Measurements from ENCODE around the gene OSMR. TPM values are rescaled to one million over a fixed set of nuclear protein-coding genes. Genes with fewer than 3 reads are reported as not detected.

OSMR gene
- total RNA-seq, 1 experiment from 2014 or later: 1.6 TPM

DNA sequence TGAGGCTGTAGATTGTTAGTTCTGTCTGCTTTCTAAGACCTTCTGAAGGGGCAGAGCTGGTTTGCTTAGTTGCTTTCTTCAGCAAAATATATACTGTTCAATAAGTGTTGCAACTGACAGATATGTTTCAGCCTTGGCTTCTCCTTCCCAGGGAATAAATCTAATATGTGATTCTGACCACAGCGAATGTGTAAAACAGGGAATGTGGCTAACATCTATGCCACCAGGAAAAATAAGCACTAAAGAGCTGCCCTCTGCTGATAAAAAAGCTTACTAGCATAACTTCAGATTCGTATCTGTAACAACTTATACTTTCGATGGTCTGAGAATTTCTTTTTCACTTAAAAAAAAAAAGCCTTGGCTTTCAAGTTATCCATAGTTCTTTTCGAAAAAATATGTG lies 13.0 kb upstream of the OSMR start:
- H3K56ac ChIP-seq (ENCODE audit: insufficient read length, low read depth, low read length): no peak overlapping the region
- peak overlapping the region in 1 of 3 experiments; percentile 25; a peak in 1 of 7 replicates for H3K27ac Mint-ChIP-seq
- H3K9me3 ChIP-seq (ENCODE audit: control insufficient read depth, low read depth, low read length): no peaks in the 10 kb centered on the region
- H3K9ac ChIP-seq (ENCODE audit: extremely low read depth, insufficient read length, low read length): no peak overlapping the region
- no peak overlapping the region for H3T11ph ChIP-seq (ENCODE audit: low read length)
- no peak overlapping the region for H3K27ac ChIP-seq (ENCODE audit: insufficient read length, low read depth, low read length)
- no peak overlapping the region for H3K14ac ChIP-seq (ENCODE audit: insufficient read depth, low read length)
- no peak overlapping the region for H3K18ac ChIP-seq (ENCODE audit: insufficient read length, low read depth, low read length)
- no peaks in the 10 kb centered on the region for H3K36me3 Mint-ChIP-seq (ENCODE audit: insufficient read depth in 1 of 3, low read depth in 3 of 3)
- H2BK12ac ChIP-seq (ENCODE audit: insufficient read length, low read depth, low read length): no peak overlapping the region
- DNase-seq: no peak
- no peak overlapping the region for H2BK15ac ChIP-seq (ENCODE audit: low read depth, low read length)
- H3K79me2 ChIP-seq (ENCODE audit: insufficient read depth, low read length): no peaks in the 10 kb centered on the region
- no peaks in the 10 kb centered on the region for H3K79me1 ChIP-seq (ENCODE audit: insufficient read depth, low read depth, low read length, poor library complexity, severe bottlenecking)
- TF ChIP-seq, protein P1, sequence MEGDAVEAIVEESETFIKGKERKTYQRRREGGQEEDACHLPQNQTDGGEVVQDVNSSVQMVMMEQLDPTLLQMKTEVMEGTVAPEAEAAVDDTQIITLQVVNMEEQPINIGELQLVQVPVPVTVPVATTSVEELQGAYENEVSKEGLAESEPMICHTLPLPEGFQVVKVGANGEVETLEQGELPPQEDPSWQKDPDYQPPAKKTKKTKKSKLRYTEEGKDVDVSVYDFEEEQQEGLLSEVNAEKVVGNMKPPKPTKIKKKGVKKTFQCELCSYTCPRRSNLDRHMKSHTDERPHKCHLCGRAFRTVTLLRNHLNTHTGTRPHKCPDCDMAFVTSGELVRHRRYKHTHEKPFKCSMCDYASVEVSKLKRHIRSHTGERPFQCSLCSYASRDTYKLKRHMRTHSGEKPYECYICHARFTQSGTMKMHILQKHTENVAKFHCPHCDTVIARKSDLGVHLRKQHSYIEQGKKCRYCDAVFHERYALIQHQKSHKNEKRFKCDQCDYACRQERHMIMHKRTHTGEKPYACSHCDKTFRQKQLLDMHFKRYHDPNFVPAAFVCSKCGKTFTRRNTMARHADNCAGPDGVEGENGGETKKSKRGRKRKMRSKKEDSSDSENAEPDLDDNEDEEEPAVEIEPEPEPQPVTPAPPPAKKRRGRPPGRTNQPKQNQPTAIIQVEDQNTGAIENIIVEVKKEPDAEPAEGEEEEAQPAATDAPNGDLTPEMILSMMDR (conservative IDR thresholded peaks at IDR 0.05): no peak
- H4K5ac ChIP-seq (ENCODE audit: insufficient read length, low read depth, low read length): no peak overlapping the region
- no peaks in the 10 kb centered on the region; the same call in 1 of the 2 replicates for H3K27me3 Mint-ChIP-seq (ENCODE audit: low read depth)
- no peaks in the 10 kb centered on the region for H3K23me2 ChIP-seq (ENCODE audit: insufficient read length, low read depth, low read length, poor library complexity, severe bottlenecking)
- no peaks in the 10 kb centered on the region for H3K4me1 ChIP-seq (ENCODE audit: insufficient read depth, low read length)
- no peak overlapping the region for H2BK20ac ChIP-seq (ENCODE audit: low read depth, low read length, poor library complexity, severe bottlenecking)
- H3K4me3 Mint-ChIP-seq: no peak overlapping the region
- no peak overlapping the region for H3K4me2 ChIP-seq (ENCODE audit: insufficient read depth, insufficient read length, low read length)
- no peaks in the 10 kb centered on the region for H3K9me3 Mint-ChIP-seq
- peaks cover 4 to 5% of the 10 kb centered on the region in 2 experiments; a peak in 3 of 4 replicates for H3K4me1 Mint-ChIP-seq
- no peak overlapping the region for H2AFZ ChIP-seq (ENCODE audit: low read length)
- H3K27me3 ChIP-seq (ENCODE audit: insufficient read depth, low read length): no peaks in the 10 kb centered on the region
- H2BK5ac ChIP-seq (ENCODE audit: insufficient read length, low read length): no peak overlapping the region
- H2AK5ac ChIP-seq (ENCODE audit: insufficient read length, low read length): no peak overlapping the region
- no peak overlapping the region for H3K4ac ChIP-seq (ENCODE audit: low read depth, low read length)
- no peak overlapping the region for H2BK120ac ChIP-seq (ENCODE audit: low read depth, low read length, poor library complexity, severe bottlenecking)
- H3K23ac ChIP-seq (ENCODE audit: insufficient read length, low read depth, low read length): no peak overlapping the region
- H4K8ac ChIP-seq (replicated peaks; ENCODE audit: insufficient read length, low read depth, low read length): no peak overlapping the region
- no CpG with 5 or more reads among the region's 4 CpGs for WGBS (ENCODE audit: extremely low coverage, insufficient read length, low lambda C conversion rate)
- H4K91ac ChIP-seq (ENCODE audit: insufficient read length, low read depth, low read length): no peak overlapping the region
- H4K20me1 ChIP-seq (ENCODE audit: control insufficient read depth, insufficient read depth, insufficient read length): no peaks in the 10 kb centered on the region

Measured in H9 (cell line).